Upper lobe of left lung (tissue), 6 donors: ENCODE results near the gene TMEM18. TPM values are rescaled to one million over a fixed set of nuclear protein-coding genes. Genes with fewer than 3 reads are reported as not detected.

Source experiments
- ATAC-seq, 2 donors: fragments of 200-7000 bp; cut with Tn5 transposase; one replicate each; pipeline ENCODE4 v1.9.1; 2022; ENCODE audit warnings: mild to moderate bottlenecking in 2 of 2, moderate library complexity in 2 of 2; ENCODE audit not compliant: low FRiP score in 2 of 2
- DNase-seq, 2 donors: peaks; one replicate each; pipeline ENCODE4 v3.0.0-alpha.2; 2019 to 2020
- H3K27ac ChIP-seq, 4 donors: fragments of 200-600 bp; sonication (generic); one replicate each; pipeline ENCODE4 v1.5.1; 2016 to 2019
- H3K27me3 ChIP-seq, 4 donors: fragments of 200-600 bp; sonication (generic); one replicate each; pipeline ENCODE4 v1.5.1; 2017 to 2019
- H3K36me3 ChIP-seq, 4 donors: fragments of 200-600 bp; sonication (generic); one replicate each; pipeline ENCODE4 v1.5.1; 2016 to 2019
- H3K4me1 ChIP-seq, 4 donors: fragments of 200-600 bp; sonication (generic); one replicate each; pipeline ENCODE4 v1.5.1; 2018 to 2019
- H3K4me3 ChIP-seq, 4 donors: fragments of 200-600 bp; sonication (generic); one replicate each; pipeline ENCODE4 v1.5.1; 2017 to 2019; ENCODE audit warnings: mild to moderate bottlenecking in 2 of 4, moderate library complexity in 1 of 4
- H3K9me3 ChIP-seq, 4 donors: fragments of 200-600 bp; sonication (generic); one replicate each; pipeline ENCODE4 v1.5.1; 2018 to 2019
- EP300 ChIP-seq, 4 donors: sonication (generic); formaldehyde crosslinking; IDR thresholded peaks; one replicate each; pipeline ENCODE4 v1.5.1; 2017; ENCODE audit warnings: antibody characterized with exemption in 4 of 4, control low read depth in 2 of 4
- POLR2A ChIP-seq, 4 donors: fragments of 450-650 bp; IDR thresholded peaks; one replicate each; pipeline ENCODE4 v1.5.1; 2016 to 2017; ENCODE audit warnings: antibody characterized with exemption in 4 of 4, mild to moderate bottlenecking in 2 of 4
- POLR2AphosphoS5 ChIP-seq, 2 donors: sonication (generic); formaldehyde crosslinking; IDR thresholded peaks; one replicate each; pipeline ENCODE4 v1.5.1; 2017; ENCODE audit warnings: antibody characterized with exemption in 2 of 2
- WGBS, 2 donors: methylation state at CpG; one replicate each; pipeline ENCODE4 v1.1.5; 2017 to 2018; 5-methylcytosine and 5-hydroxymethylcytosine counted together
- total RNA-seq, 6 donors: library from RNA; depleted of rRNA in 4 of 6; stranded (reverse); fragments of >200 nt in 4 of 6; gene quantifications; one replicate each; pipeline versions ENCODE4 v1.1.0 to v1.2.1, GENCODE V29; 2016 to 2021
- TF ChIP-seq, protein P1 (sequence below), 6 experiments: fragments of 450-650 bp in 4 of 6; fragments of 200-600 bp in 2 of 6; sonication (generic) in 2 of 6; IDR thresholded peaks; one replicate each; pipeline ENCODE4 v1.5.1; 2016 to 2019; ENCODE audit warnings: antibody characterized with exemption in 6 of 6
- donor health status: DM: no; HTN: no; CAD: no; lungs with moderate emphysema.
- donor health status: DM: no; HTN: yes; CAD: no; lungs with severe emphysema.

TMEM18 gene
- total RNA-seq, 6 donors from 2014 or later: 5.0 to 31.4 (median 17.3) TPM

- no peaks in the 10 kb centered on the region for H3K27me3 ChIP-seq
- TF ChIP-seq, protein P1, sequence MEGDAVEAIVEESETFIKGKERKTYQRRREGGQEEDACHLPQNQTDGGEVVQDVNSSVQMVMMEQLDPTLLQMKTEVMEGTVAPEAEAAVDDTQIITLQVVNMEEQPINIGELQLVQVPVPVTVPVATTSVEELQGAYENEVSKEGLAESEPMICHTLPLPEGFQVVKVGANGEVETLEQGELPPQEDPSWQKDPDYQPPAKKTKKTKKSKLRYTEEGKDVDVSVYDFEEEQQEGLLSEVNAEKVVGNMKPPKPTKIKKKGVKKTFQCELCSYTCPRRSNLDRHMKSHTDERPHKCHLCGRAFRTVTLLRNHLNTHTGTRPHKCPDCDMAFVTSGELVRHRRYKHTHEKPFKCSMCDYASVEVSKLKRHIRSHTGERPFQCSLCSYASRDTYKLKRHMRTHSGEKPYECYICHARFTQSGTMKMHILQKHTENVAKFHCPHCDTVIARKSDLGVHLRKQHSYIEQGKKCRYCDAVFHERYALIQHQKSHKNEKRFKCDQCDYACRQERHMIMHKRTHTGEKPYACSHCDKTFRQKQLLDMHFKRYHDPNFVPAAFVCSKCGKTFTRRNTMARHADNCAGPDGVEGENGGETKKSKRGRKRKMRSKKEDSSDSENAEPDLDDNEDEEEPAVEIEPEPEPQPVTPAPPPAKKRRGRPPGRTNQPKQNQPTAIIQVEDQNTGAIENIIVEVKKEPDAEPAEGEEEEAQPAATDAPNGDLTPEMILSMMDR (IDR thresholded peaks at IDR 0.05): no peak
- TF ChIP-seq EP300 (IDR thresholded peaks at IDR 0.05) (no peak), POLR2A (IDR thresholded peaks at IDR 0.05) (no peak), POLR2AphosphoS5 (IDR thresholded peaks at IDR 0.05) (no peak)
- H3K27ac ChIP-seq: no peak overlapping the region
- H3K4me3 ChIP-seq: no peak overlapping the region
- WGBS, 2 donors: 91 to 92% methylated on average over 10 to 15 of the region's 16 CpGs
- DNase-seq: peak in 1 of 2 donors; percentile 64
- no peaks in the 10 kb centered on the region for H3K9me3 ChIP-seq
- ATAC-seq: no peak
- H3K4me1 ChIP-seq: no peaks in the 10 kb centered on the region
- H3K36me3 ChIP-seq: no peaks in the 10 kb centered on the region
Measured at GRCh38 chr2:647691-648231, 29.4 kb downstream of the TMEM18 start.

DNA sequence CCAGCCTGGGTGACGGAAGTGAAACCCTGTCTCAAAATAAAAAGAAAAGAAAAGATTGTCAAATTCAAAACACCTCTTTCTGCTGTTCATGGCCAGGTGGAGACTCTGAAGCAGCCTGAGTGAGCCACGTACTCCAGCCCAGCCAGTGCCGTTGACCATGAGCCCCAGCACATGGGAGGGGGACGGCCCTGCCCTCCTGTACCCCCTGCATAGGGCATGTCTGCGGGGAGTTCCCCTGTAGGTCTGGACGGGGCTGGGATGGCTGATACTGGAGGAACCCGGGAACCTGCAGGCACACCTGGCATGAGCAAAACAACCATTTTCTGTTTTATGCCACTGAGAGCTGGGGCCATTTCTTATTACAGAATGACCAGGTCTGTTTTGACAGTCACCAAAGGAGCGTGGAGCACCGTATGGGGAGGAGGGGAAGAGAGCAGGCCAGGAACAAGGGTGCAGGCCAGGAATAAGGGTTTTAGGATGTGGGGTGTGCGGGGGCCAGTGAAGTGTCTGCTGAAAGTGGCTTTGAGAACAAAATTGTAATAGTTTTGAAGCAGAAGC, 30.1 kb downstream of the TMEM18 start:
- TF ChIP-seq, protein P1 (IDR thresholded peaks at IDR 0.05): no peak
- Histone ChIP-seq H3K27ac (no peak overlapping the region), H3K27me3 (no peaks in the 10 kb centered on the region), H3K36me3 (no peaks in the 10 kb centered on the region), H3K4me3 (no peak overlapping the region), H3K9me3 (no peaks in the 10 kb centered on the region), H3K4me1 (no peaks in the 10 kb centered on the region)
- 84 to 91% methylated on average over 10 of the region's 10 CpGs for WGBS, 2 donors
- DNase-seq (peak in 1 of 2 donors; percentile 42), ATAC-seq (no peak)

- no peaks in the 10 kb centered on the region for H3K9me3 ChIP-seq
- no peak overlapping the region for H3K4me3 ChIP-seq
- DNase-seq: peak in 1 of 2 donors; percentile 21
- H3K27me3 ChIP-seq: no peaks in the 10 kb centered on the region
- no peaks in the 10 kb centered on the region for H3K4me1 ChIP-seq
- WGBS, 2 donors: 56 to 62% methylated on average over 5 of the region's 5 CpGs
- TF ChIP-seq POLR2AphosphoS5 (IDR thresholded peaks at IDR 0.05) (no peak), POLR2A (IDR thresholded peaks at IDR 0.05) (no peak), EP300 (IDR thresholded peaks at IDR 0.05) (no peak)
- TF ChIP-seq, protein P1 (IDR thresholded peaks at IDR 0.05): no peak
- H3K36me3 ChIP-seq: no peaks in the 10 kb centered on the region
- no peak for ATAC-seq
- no peak overlapping the region for H3K27ac ChIP-seq
Measured at GRCh38 chr2:644871-645270, 32.3 kb downstream of the TMEM18 start.

DNA sequence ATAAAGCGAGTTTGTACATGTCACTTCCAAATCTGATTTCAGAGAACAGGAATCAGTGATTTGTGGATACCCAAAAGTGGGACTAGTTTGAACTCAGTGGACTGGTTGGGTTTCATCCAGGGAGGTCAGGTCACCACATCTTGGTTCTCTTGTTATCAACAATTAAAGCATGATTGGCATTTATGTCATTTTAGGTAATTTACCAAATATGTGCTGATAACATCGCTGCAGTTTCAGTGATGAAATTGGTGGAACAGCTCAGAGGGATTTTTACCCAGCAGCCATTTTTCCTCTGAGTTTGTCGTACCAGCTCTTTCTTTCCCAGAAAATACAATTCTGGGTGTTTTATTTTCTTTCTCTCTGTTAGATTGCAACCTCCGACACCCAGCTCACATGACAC, 33.4 kb downstream of the TMEM18 start:
- no peaks in the 10 kb centered on the region for H3K9me3 ChIP-seq
- H3K4me3 ChIP-seq: no peak overlapping the region
- 83 to 90% methylated on average over 4 of the region's 4 CpGs for WGBS, 2 donors
- ATAC-seq: no peak
- no peaks in the 10 kb centered on the region for H3K27me3 ChIP-seq
- TF ChIP-seq POLR2A (IDR thresholded peaks at IDR 0.05): no peak
- DNase-seq: no peak
- no peak overlapping the region for H3K27ac ChIP-seq
- H3K36me3 ChIP-seq: no peaks in the 10 kb centered on the region
- no peaks in the 10 kb centered on the region for H3K4me1 ChIP-seq

- ATAC-seq (no peak), DNase-seq (no peak)
- H3K9me3 ChIP-seq: no peaks in the 10 kb centered on the region
- H3K4me3 ChIP-seq: no peak overlapping the region
- no peaks in the 10 kb centered on the region for H3K27me3 ChIP-seq
- no peaks in the 10 kb centered on the region for H3K36me3 ChIP-seq
- 87 to 92% methylated on average over 10 of the region's 10 CpGs for WGBS, 2 donors
- H3K4me1 ChIP-seq: no peaks in the 10 kb centered on the region
- no peak for TF ChIP-seq POLR2A (IDR thresholded peaks at IDR 0.05)
- TF ChIP-seq, protein P1 (IDR thresholded peaks at IDR 0.05): no peak
- no peak for TF ChIP-seq EP300 (IDR thresholded peaks at IDR 0.05)
- TF ChIP-seq POLR2AphosphoS5 (IDR thresholded peaks at IDR 0.05): no peak
- no peak overlapping the region for H3K27ac ChIP-seq
Measured at GRCh38 chr2:643334-643733, 33.9 kb downstream of the TMEM18 start.
